WTC11 (cell line): ENCODE measurements around the gene LEKR1.

ENCODE experiments used
- ETV6 ChIP-seq: sonication (generic); formaldehyde crosslinking; IDR thresholded peaks from 2 replicates; pipeline ENCODE4 v1.8.1; 2022; ENCODE audit warnings: mild to moderate bottlenecking, missing genetic modification reagents
- RELA ChIP-seq: sonication (generic); formaldehyde crosslinking; IDR thresholded peaks from 2 replicates; pipeline ENCODE4 v1.8.1; 2022; ENCODE audit warnings: missing genetic modification reagents, mild to moderate bottlenecking, borderline replicate concordance
- RORB ChIP-seq: fragments of 250-450 bp; sonication (Bioruptor Pico); IDR thresholded peaks from 2 replicates; pipeline ENCODE4 v1.9.0; 2021; ENCODE audit warnings: mild to moderate bottlenecking
- ZNF138 ChIP-seq: sonication (generic); formaldehyde crosslinking; conservative IDR thresholded peaks from 2 replicates; pipeline ENCODE4 v1.8.1; 2022; ENCODE audit warnings: mild to moderate bottlenecking, moderate library complexity, missing genetic modification reagents
- TF ChIP-seq, protein P1 (sequence below): sonication (generic); formaldehyde crosslinking; IDR thresholded peaks from 2 replicates; pipeline ENCODE4 v1.8.1; 2022; ENCODE audit warnings: low read depth, mild to moderate bottlenecking, moderate library complexity, missing genetic modification reagents, borderline replicate concordance
- TF ChIP-seq, protein P2 (sequence below): fragments of 200-600 bp; IDR thresholded peaks from 2 replicates; pipeline ENCODE4 v1.8.0; 2022; ENCODE audit warnings: antibody characterized with exemption

DNA sequence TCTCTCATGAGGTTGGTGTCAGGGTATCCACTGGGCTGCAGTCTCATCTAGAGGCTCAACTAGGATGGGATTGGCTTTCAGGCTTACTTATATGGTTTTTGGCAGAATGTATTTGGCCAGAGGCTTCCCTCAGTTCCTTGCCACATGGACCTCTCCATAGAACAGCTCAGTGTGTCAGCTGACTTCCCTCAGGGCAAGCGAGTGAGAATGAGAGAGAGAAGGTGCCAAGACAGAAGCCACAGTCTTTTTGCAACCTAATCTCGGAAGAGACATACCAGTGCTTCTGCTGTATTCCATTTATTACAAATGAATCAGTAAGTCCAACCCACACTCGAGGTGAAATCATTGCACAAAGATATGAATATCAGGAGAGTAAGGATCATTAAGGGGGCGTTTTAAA, 204.6 kb downstream of the LEKR1 start:
- no peak for TF ChIP-seq RORB (CRISPR knock-in tag)
- TF ChIP-seq, protein P1, sequence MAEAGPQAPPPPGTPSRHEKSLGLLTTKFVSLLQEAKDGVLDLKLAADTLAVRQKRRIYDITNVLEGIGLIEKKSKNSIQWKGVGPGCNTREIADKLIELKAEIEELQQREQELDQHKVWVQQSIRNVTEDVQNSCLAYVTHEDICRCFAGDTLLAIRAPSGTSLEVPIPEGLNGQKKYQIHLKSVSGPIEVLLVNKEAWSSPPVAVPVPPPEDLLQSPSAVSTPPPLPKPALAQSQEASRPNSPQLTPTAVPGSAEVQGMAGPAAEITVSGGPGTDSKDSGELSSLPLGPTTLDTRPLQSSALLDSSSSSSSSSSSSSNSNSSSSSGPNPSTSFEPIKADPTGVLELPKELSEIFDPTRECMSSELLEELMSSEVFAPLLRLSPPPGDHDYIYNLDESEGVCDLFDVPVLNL (CRISPR knock-in tag) = no peak
- TF ChIP-seq ETV6 (CRISPR knock-in tag) = no peak
- TF ChIP-seq, protein P2, sequence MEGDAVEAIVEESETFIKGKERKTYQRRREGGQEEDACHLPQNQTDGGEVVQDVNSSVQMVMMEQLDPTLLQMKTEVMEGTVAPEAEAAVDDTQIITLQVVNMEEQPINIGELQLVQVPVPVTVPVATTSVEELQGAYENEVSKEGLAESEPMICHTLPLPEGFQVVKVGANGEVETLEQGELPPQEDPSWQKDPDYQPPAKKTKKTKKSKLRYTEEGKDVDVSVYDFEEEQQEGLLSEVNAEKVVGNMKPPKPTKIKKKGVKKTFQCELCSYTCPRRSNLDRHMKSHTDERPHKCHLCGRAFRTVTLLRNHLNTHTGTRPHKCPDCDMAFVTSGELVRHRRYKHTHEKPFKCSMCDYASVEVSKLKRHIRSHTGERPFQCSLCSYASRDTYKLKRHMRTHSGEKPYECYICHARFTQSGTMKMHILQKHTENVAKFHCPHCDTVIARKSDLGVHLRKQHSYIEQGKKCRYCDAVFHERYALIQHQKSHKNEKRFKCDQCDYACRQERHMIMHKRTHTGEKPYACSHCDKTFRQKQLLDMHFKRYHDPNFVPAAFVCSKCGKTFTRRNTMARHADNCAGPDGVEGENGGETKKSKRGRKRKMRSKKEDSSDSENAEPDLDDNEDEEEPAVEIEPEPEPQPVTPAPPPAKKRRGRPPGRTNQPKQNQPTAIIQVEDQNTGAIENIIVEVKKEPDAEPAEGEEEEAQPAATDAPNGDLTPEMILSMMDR = no peak
- no peak for TF ChIP-seq ZNF138 (CRISPR knock-in tag)
- no peak for TF ChIP-seq RELA (CRISPR knock-in tag)
